Endodermal cell (in vitro differentiated cells): ENCODE data around the gene HRH2. TPM values are rescaled to one million over a fixed set of nuclear protein-coding genes. Genes with fewer than 3 reads are reported as not detected.

Experiments
- DNase-seq: peaks from one replicate; pipeline ENCODE4 v3.0.0-alpha.2; 2017
- H3K27ac ChIP-seq: 2 replicates; pipeline ENCODE4 v1.5.1; 2013; ENCODE audit warnings: mild to moderate bottlenecking, low read depth, low read length, moderate library complexity
- H3K27me3 ChIP-seq: 2 replicates; pipeline ENCODE4 v1.6.1; 2013; ENCODE audit warnings: mild to moderate bottlenecking, low read length, moderate library complexity; ENCODE audit not compliant: insufficient read depth, control insufficient read depth, poor library complexity, severe bottlenecking
- H3K36me3 ChIP-seq: 2 replicates; pipeline ENCODE4 v1.7.0; 2013; ENCODE audit warnings: mild to moderate bottlenecking, low read length, moderate library complexity; ENCODE audit not compliant: control insufficient read depth, insufficient read depth
- H3K4me1 ChIP-seq: one replicate; pipeline ENCODE4 v1.7.0; 2013; ENCODE audit warnings: low read length; ENCODE audit not compliant: control insufficient read depth, insufficient read depth
- H3K4me3 ChIP-seq: 2 replicates; pipeline ENCODE4 v1.5.1; 2013; ENCODE audit warnings: mild to moderate bottlenecking, low read length, moderate library complexity
- H3K9ac ChIP-seq: 2 replicates; pipeline ENCODE4 v1.6.1; 2013; ENCODE audit warnings: mild to moderate bottlenecking, low read length, moderate library complexity; ENCODE audit not compliant: poor library complexity, severe bottlenecking; ENCODE audit errors: extremely low read depth
- H3K9me3 ChIP-seq: 2 replicates; pipeline ENCODE4 v1.6.1; 2013; ENCODE audit warnings: mild to moderate bottlenecking, low read length, moderate library complexity; ENCODE audit not compliant: control insufficient read depth
- H3K27ac Mint-ChIP-seq: 2 replicates; pipeline ENCODE4 v1.8.0; 2020; ENCODE audit warnings: mixed read lengths
- H3K27me3 Mint-ChIP-seq: 2 replicates; pipeline ENCODE4 v1.8.0; 2021; ENCODE audit warnings: mild to moderate bottlenecking, mixed read lengths; ENCODE audit not compliant: insufficient read depth
- H3K36me3 Mint-ChIP-seq: 2 replicates; pipeline ENCODE4 v1.8.0; 2020; ENCODE audit warnings: low read depth, mixed read lengths
- H3K4me1 Mint-ChIP-seq: 2 replicates; pipeline ENCODE4 v1.8.0; 2020; ENCODE audit warnings: mixed read lengths
- H3K4me3 Mint-ChIP-seq: 2 replicates; pipeline ENCODE4 v1.8.0; 2020; ENCODE audit warnings: mild to moderate bottlenecking, moderate library complexity, mixed read lengths
- H3K9me3 Mint-ChIP-seq: 2 replicates; pipeline ENCODE4 v1.8.0; 2020; ENCODE audit warnings: mild to moderate bottlenecking, mixed read lengths
- WGBS, 2 experiments: methylation state at CpG; one replicate each; pipeline versions ENCODE4 v1.1.5 to v1.1.7; 2013; ENCODE audit warnings: missing lambda C conversion rate in 2 of 2, mixed read lengths in 1 of 2; ENCODE audit not compliant: insufficient coverage in 1 of 2, insufficient read length in 1 of 2; 5-methylcytosine and 5-hydroxymethylcytosine counted together
- total RNA-seq, 2 donors: library from RNA; stranded (reverse); fragmentation: NEBNext Ultra II Directional in 1 of 2; extraction: Animal tissue kit (Norgen Biotek cat#: 25700) in 1 of 2; gene quantifications; 2 replicates in 1 of 2; 3 replicates in 1 of 2; pipeline ENCODE4 v1.2.1, GENCODE V29; 2021
- TF ChIP-seq, protein P1 (sequence below): fragments of 200-600 bp; sonication (generic); conservative IDR thresholded peaks from 2 replicates; pipeline ENCODE4 v1.5.0; 2021; ENCODE audit warnings: antibody characterized with exemption, mild to moderate bottlenecking

Gene HRH2
- total RNA-seq, 2 donors from 2014 or later, result 2.1 to 3.3 TPM

DNA sequence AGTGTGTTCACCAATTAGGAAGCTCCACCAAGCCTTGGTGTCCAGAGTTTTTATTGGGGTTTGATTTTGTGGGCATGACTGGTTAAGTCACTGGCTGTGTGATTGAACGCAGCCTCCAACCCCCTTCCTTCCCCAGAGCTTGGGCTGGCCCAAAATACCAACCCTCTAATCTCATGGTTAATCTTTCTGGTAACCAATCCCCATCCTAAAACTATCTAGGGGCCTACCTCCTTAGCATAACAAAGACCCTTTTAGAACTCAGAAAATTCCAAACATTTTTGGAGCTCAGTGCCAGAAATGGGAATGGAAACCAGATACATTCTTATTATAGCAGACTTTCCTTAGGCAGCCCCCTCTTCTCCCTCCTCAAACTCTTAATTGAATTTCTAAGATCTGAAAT is 35.9 kb upstream of the HRH2 start:
- no peaks in the 10 kb centered on the region for H3K4me1 Mint-ChIP-seq
- H3K27ac Mint-ChIP-seq, result no peak overlapping the region
- Histone ChIP-seq H3K27ac (no peak overlapping the region), H3K9me3 (no peaks in the 10 kb centered on the region), H3K9ac (no peak overlapping the region), H3K4me3 (no peak overlapping the region), H3K36me3 (no peaks in the 10 kb centered on the region), H3K27me3 (no peaks in the 10 kb centered on the region), H3K4me1 (no peaks in the 10 kb centered on the region)
- TF ChIP-seq, protein P1, sequence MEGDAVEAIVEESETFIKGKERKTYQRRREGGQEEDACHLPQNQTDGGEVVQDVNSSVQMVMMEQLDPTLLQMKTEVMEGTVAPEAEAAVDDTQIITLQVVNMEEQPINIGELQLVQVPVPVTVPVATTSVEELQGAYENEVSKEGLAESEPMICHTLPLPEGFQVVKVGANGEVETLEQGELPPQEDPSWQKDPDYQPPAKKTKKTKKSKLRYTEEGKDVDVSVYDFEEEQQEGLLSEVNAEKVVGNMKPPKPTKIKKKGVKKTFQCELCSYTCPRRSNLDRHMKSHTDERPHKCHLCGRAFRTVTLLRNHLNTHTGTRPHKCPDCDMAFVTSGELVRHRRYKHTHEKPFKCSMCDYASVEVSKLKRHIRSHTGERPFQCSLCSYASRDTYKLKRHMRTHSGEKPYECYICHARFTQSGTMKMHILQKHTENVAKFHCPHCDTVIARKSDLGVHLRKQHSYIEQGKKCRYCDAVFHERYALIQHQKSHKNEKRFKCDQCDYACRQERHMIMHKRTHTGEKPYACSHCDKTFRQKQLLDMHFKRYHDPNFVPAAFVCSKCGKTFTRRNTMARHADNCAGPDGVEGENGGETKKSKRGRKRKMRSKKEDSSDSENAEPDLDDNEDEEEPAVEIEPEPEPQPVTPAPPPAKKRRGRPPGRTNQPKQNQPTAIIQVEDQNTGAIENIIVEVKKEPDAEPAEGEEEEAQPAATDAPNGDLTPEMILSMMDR, result no peak
- H3K4me3 Mint-ChIP-seq, result no peak overlapping the region
- WGBS, 2 experiments, result 100% methylated on average over 1 of the region's 1 CpG; no CpG with 5 or more reads in 1 of the 2 experiments
- DNase-seq, result no peak
- H3K9me3 Mint-ChIP-seq, result peaks cover 3% of the 10 kb centered on the region
- no peaks in the 10 kb centered on the region for H3K27me3 Mint-ChIP-seq
- H3K36me3 Mint-ChIP-seq, result no peaks in the 10 kb centered on the region

DNA sequence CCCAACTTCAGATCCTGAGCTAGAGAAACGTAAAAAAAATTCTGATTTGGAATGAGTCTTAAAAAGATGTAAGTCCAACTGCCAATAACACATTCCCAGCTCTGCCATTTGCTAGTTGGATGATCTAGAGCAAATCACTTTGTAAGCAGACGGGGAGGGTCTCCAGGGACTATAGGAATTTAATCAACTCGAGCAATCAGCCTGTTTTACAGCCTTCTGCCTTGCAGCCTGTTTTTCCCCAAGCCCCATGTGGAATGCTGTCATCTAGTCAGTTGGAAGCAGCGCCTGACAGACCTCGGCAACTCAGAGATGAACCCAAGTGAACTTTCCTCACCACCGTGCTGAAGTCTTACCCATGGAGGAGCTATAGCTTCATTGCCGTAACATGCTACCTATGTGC is 34.8 kb upstream of the HRH2 start:
- H3K4me3 Mint-ChIP-seq, result no peak overlapping the region

DNA sequence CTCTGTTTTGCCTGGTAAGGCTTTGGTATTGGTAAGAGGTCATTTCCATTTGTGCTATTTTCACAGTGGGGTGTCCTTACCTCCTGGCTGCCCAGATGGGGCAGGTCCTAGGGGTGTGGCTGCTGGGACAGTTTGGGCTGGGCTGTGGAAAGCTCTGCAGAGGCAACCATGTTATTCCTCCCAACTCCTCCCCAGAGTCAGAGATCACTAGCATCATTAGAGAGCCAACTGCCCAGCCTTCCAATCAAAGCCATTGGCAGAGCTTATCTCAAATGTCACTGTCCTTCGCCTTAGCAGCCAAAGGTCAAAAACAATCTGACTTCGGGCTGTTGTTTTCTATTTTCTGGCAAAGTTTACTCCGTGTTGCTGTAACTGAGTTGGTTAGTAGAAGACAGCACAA is 33.6 kb upstream of the HRH2 start:
- Histone ChIP-seq H3K9me3 (no peaks in the 10 kb centered on the region), H3K36me3 (no peaks in the 10 kb centered on the region), H3K4me1 (no peaks in the 10 kb centered on the region), H3K4me3 (no peak overlapping the region), H3K9ac (no peak overlapping the region), H3K27me3 (no peaks in the 10 kb centered on the region), H3K27ac (no peak overlapping the region)
- Mint-ChIP-seq H3K4me1 (no peaks in the 10 kb centered on the region), H3K27me3 (no peaks in the 10 kb centered on the region), H3K36me3 (no peaks in the 10 kb centered on the region), H3K27ac (no peak overlapping the region), H3K4me3 (no peak overlapping the region), H3K9me3 (peaks cover 3% of the 10 kb centered on the region)
- TF ChIP-seq, protein P1, result no peak
- 91 to 100% methylated on average over 3 of the region's 3 CpGs for WGBS, 2 experiments
- DNase-seq, result no peak

More for the DNA sequence above, 34.8 kb upstream of the HRH2 start:
- Mint-ChIP-seq H3K27ac (no peak overlapping the region), H3K27me3 (no peaks in the 10 kb centered on the region), H3K9me3 (peaks cover 3% of the 10 kb centered on the region), H3K36me3 (no peaks in the 10 kb centered on the region), H3K4me1 (no peaks in the 10 kb centered on the region)
- WGBS, 2 experiments, result 82 to 85% methylated on average over 7 of the region's 7 CpGs
- Histone ChIP-seq H3K36me3 (no peaks in the 10 kb centered on the region), H3K27me3 (no peaks in the 10 kb centered on the region), H3K4me1 (no peaks in the 10 kb centered on the region), H3K9ac (no peak overlapping the region), H3K27ac (no peak overlapping the region), H3K9me3 (no peaks in the 10 kb centered on the region), H3K4me3 (no peak overlapping the region)
- TF ChIP-seq, protein P1, result no peak
- DNase-seq, result peak; percentile 21
